GM21447 (cell line): Measurements from ENCODE around the gene NACC1.

Source experiments
- ATAC-seq: cut with Tn5 transposase; IDR thresholded peaks from one replicate; pipeline ENCODE4 v1.9.1; 2021; ENCODE audit not compliant: unreplicated experiment

The NACC1 gene

DNA sequence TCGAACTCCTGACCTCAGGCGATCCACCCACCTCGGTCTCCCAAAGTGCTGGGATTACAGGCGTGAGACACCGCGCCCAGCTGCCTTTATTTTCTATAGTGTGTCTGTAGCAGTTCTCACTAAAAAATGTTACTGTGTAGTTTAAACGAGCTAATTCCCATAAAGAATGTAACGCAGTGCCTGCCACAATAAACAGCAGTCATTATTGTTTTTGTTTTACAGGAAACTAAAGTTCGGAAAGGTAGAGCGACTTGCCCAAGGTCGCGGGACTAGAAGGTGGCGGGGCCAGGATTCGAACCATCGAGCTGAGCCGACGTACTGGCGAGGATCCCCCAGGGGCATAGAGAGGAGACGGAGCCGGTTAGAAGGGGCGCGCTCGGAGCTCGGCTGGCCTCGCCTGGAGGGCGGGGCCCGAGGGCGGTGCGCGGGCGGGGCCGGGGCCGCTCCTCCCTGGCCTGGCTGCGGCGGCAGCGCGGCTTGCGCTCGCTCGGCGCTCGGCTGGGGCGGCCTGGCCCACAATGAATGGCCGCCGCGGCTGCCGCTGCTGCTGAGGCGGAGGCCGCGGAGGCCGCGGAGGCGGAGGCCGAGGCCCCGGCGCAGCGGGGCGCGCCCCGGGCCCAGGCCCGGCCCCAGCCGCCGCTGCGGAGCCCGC lies at the start of gene NACC1:
Gene NACC1, plus strand, starts transcription at position 493 of the 652 bp plus-strand sequence. CDS start 16,944 bp downstream, outside the sequence.
- peak; percentile 39 for ATAC-seq

DNA sequence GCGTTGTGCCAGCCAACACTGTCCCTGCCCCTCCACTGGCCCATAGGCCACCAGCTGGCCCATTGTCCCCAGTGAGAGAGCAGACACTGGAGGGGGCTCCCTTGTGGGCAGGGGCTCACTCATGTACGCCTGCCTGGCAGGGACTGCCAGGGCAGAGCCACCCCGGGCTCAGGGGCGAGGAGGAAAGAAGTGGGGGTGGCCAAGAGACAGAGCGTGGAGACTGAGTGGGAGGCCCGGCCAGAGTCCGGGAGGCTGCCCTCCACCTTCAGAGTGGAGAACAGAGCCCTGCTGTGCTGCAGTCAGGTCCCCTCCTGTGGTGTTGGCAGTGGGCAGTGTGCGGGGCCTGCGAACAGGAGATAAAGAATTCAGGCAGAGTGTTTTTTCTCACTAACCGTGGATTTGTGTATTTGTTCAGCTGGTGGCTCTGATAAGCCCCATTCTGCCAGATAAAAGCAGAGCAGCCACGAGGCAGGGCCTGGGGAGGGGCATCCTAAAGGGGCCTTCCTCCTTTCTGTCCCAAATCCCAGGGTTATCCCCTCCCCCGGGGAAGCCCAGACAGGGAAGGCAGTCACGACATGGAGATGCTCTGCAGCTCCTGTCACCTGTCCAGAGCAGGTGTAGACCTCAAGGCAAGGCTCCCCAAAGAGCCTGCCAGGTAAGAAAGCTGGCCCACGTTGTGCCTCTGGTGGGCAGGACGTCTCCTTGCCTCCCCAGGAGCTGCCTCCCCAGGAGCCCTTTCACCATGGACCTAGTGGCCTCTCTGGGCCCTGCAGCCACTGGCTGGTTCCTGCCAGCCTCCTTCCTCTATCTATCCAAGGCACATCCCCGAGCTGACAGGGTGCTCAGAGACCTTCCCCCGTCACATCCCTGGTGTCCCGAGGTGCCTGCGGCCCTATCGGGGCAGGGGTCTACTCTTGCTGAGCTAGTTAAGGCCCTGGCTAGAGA lies 48.4 kb upstream of the NACC1 start:
- ATAC-seq: no peak

DNA sequence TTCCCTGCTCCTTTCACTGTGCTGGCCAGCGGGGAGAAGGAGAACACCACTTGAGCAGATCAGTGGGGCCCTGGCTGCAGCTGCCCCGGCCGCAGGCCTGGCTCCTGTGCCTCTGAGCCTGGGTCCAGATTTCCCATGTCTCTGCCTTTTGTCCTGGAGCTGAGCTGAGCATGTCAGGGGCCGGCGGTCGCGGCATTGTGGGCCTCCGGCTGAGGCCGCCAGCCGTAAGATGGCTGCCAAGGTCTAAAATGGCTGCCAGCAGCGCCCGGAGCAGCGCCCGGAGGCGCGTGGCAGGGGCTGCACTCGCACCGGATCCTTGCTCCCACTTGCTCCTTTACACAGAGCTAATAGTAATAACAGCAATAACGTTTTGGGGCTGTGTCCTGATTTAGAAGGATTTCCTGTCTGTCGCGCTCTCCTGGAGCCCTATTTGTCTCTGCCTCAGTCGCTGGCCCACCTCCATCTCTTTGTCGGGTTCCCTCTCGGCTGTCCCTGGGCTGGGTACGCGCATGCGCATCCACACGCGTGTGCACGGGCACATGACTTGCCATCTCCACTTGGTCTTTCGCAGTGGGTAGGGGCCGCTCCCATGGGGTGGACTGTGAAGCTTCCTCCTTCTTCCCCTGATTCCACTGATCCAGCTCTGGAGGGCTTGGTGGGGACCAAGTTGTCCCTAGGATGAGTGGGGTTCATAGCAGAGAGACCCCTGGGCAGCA lies 47.5 kb upstream of the NACC1 start:
- ATAC-seq: no peak

DNA sequence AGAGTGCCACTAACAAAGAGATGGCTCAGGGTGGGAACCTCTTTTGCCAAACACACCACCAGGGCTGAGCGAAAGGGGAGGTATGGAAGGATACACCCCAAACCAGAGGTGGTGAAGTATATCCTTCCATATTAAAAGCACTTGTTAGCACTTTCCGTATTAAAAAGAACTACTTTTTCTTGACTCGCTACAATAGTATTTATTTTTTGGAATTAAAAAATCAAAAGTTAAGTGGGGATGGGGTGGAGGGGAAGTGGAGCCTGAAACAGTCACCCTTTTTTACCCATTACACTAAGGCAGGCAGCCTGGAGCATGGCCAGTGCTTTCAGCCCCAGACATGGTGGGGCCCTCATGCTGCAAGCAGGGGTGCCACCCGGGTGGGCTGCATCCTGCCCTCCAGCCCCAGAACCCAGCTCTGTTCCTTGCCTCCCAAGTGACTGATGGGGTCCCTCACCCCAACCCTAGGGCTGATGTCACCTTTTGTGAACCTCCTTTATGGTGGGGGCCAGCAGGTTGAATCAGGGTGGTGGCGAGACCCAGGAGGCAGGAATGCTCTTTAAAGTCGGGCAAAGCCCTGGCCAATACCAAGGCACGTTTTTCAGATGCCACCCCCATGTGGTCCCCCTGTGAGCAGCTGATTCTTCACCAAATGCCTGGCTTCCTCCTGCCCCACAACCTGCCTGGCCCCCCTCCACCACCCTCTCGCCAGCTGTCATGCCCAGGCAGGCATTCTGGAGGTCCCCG lies 46.4 kb upstream of the NACC1 start:
- no peak for ATAC-seq

DNA sequence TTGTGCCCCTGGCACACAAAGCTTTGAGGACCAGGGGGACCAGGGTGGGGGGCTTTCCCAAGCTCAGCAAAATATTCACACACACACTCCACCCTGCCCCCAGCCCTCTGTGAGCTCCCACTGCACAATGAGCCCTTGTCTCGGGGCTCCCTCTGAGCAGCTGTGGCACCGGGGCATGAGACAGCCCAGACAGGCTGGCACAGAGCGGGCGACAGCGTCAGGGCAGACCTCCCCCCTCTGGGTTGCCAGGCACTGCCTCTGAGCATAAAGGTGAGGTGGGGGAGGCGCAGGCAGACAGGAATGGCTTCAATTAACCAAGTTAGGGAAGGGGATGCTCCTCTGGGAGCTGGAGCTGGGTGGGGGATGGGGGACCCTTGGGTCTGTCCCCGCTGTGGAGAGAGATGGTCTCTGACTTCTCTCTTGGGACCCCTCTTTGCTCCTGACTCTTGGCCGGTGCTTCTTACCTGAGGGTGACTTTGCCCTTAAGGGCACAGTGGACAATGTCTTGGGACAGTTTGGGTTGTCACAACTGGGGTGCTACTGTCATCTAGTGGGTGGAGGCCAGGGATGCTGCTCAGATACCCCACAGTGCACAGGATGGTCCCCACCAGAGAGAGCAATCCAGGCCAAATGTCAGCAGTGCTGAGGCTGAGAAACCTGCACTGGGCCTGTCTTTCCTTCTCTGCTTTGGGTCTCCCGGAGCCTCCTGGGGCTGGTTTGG lies 45.7 kb upstream of the NACC1 start:
- no peak for ATAC-seq

DNA sequence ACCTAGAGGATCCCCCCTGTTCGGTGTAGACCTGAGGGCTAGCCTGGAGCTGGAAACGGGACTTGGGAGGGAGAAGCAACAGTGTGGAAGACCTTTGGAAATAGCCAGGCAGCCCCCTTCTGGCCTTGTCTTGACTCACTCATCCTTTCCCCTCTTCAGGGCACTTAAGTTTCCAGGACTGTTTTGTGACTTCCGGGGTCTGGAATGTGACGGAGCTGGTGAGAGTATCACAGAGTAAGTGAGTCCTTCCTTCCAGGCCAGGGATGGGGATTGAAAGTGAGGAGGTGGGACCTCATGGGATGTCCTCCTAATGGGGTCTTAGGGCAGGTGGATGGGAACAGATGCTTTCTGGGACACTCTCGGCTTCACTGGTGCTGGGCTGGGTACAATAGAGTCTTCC lies 44.8 kb upstream of the NACC1 start:
- no peak for ATAC-seq

DNA sequence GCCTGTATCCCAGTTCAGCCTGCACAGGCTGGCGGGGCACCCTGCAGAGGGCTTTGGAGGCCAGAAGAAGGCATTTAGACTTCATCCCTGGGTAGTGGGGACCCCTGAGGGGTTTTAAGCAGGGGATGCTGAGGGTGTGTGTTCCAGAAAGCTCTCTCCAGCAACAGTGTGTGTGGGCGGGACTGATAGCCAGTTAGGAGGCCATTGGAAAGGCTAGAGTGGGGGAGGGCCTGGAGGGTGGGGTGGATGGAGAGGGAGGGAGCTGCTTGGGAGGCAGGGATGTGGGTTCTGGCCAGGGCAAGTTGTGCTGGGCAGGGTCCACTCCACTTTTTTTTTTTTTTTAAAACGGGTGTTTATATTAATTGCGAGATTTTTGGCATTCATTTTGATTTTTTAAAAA lies 43.7 kb upstream of the NACC1 start:
- no peak for ATAC-seq

DNA sequence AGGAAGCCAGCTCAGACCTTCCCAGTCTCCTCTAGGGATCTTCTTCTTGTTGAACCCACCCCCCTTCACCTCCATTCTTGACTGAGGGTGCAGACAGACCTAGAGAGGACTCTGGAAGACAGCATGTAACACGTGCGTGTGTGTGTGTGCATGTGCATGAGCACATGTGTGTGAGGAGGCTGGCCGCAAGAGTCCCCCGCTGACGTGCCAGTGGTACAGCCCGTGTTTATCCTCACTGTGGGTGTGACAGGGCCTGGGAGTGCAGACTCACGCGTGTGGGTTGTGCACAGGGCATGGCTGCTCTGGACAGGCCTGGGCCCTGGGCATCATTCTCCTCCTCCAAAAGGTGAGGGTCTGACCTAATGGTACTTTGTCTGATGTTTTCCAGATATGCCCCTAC lies 41.7 kb upstream of the NACC1 start:
- no peak for ATAC-seq

DNA sequence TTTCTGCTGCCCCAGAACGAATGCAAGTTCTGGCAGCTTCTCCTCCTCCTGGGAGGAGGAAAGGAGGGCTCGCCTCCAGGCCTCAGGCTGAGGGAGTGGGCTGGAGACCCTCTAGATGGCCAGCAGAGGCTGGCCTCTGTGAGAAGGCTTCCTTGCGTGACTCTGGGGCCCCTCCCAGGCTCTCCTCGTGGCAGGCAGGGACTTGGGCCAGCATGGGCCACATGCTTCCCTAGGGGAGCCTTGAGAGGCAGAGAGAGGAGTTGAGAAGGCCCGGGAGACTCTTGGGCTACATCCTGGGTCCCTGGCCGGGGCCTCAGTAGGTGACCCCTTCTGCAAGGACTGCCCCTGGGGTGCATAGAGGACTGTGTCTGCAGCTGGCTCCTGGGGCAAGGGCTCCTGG lies 41.3 kb upstream of the NACC1 start:
- ATAC-seq: no peak

DNA sequence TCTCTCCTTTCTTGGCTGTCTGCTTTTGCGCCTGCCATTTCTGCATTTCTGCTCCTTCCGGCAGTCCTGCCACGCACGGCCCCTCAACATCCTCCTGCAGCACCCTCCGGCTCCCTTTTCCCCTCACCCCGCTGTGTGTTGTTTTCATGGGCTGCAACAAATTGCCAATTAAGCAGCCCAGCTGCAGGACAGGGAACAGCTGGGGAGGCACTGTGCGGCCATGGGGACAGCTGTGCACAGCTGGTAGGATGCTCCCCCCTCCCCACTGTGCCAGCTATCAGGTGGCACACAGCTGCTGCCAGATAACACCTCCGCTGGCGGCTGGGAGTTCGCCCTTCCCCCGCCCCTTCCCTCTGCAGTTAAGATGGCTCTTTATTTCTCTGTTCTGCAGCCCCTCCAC lies 40.8 kb upstream of the NACC1 start:
- no peak for ATAC-seq

DNA sequence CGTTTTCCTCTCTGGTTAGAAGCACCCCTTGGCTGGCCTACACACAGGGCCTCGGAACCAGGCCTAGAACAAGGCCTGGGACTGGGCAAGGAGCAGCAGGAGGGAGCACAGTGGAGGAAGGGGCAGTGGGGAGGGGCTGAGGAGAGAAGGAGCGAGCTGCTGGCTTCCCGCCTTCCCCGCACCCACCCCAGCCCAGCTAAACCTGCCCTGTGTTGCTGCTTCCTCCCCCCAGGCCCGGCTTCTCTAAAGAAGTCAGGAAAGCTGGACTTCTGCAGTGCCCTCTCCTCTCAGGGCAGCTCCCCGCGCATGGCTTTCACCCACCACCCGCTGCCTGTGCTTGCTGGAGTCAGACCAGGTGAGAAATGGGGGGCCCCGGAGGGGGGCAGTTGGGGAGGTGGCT lies 39.7 kb upstream of the NACC1 start:
- no peak for ATAC-seq

DNA sequence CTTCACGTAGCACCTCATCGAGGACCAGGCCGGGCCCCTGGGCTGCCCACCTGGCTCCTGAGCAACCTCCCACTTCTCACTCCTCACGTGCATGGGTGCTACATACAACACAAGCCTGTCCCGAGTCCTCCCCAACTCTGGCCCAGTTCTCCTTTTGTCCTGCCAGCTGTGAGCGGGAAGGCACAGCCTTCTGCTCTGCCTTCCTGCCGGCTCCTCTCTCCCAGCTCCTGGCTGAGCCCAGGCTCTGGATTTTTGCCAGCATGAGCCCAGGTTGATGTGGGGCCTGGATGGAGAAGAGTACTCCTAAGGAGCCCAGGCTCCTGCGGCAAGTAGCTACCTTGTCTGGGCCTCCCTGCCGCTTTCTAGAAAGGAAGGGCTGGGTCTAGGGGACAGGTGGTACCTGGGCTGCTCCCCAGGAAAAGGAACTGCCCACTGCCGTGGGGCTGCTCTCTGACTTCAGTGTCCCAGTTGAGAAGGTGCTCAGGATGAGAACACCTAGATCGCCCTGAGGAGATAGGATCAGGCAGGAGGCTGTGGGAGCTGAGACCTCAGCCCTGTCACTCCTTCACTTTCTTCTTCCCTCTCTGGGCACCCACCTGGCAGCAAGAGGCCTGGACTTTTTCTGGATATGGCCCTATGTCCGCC lies 39.0 kb upstream of the NACC1 start:
- no peak for ATAC-seq

DNA sequence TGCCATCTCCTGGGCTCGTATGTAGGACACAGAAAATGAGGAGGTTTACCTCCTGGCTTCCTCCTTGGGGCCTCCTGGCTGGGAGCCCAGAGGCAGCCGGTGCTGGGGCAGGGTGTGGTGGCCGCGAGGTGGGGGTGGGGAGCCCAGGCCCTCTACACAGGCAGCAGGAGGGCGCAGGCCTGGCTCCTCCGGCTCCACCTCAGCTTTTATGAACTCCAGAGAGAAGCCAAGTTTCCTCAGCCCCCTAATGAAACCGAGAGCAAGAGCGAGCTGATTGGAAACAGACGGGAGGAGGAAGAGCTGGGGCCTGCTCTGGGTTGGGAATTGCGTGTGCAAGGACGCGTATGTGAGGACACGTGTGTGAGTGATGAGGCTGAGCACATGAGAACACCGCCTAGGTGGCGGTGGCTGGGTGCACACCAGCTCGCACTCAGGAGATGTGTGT lies 38.5 kb upstream of the NACC1 start:
- ATAC-seq: no peak

DNA sequence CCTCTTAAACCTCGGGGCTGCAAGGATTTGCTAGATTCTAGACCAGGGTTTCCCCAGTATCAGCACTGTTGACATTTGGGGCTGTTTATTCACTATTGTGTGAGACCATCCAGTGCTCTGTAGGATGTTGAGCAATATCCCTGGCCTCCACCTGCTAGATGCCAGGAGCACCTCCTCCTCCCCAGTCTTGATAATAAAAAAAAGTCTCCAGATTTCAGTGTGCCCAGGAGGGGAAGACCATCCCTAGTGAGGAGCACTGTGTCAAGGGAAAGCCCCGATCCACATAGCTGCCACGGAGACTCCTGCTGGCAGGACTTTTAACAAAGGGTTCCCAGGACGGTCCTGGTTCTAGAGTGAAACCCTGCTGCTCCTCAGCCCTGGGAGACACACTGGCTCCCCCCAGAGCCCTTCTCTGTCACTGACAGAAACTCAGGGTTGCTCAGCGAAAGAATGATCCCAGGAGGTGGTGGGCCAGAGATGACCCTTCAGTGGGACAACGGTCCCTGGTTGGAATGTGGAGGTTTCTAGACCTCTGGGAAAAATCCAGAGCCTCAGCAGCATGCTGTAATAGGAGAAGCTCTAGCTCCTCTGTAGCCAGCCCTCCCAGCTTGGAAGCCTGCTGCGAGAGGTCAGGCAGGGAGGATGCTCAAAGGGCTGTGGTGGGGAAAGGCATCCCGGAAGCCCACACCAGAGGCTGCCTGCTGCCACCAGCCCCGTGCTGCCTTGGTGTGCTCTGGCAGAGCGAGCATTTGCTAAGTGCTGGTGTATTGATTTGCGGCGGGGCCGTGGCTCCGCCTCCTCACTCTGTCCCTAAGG lies 35.7 kb upstream of the NACC1 start:
- ATAC-seq: no peak

DNA sequence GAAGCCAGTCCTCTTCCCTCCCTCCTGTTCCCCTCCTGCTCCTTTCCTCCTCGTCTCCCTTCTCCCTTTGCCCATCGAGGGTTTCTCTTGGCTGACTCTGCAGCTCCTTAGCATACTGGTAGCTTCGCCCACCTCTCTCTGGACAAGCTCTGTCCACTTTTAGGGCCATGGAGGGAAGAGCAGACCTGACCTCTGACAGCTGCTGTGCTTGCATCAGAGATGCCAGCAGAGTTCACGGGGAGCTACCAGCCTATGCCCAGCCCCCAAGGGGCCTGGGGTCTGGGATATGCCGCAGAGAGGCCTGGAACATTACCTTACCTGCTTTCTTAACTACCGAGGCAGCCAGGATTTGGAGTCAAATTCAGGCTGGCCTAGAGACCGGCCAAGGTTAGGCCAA lies 35.1 kb upstream of the NACC1 start:
- ATAC-seq: no peak

DNA sequence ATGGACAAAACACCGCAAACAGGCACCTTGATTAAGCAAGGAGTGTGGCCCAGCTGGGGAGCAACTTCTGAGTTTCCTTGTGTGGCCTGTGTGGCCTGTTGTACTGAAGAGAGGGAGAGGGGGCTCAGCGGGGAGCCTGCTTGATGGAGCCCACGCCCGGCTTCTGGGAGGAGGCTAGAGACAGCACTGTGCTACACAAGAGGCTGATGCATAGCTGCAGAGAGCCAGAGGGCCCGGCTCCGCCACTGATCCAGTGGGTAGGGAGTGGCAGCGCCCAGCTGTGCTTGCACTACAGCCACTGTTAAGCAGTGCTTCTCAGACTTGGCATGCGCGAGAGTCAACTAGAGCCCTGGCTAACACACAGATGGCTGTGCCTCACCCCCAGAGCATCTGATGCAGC lies 34.4 kb upstream of the NACC1 start:
- ATAC-seq: no peak

DNA sequence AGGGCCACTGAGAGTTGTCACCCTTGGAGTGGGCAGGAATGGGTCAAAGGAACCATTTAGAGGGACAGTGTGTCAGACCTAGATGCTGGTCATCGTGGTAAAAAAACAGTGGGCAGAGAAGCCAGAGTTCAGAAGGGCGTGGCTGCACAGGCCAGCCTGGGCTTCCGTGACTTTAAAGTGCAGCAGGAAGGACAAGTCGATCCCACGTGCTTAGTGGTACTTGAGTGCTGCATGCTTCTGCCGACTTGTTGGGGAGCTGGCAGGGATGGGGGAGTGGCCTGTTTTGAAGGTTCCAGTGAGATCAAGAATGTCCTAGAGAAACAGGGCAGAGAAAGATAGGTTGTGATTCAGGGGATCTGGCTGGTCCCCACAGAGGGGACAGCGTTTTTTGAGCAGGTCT lies 32.4 kb upstream of the NACC1 start:
- ATAC-seq: no peak

DNA sequence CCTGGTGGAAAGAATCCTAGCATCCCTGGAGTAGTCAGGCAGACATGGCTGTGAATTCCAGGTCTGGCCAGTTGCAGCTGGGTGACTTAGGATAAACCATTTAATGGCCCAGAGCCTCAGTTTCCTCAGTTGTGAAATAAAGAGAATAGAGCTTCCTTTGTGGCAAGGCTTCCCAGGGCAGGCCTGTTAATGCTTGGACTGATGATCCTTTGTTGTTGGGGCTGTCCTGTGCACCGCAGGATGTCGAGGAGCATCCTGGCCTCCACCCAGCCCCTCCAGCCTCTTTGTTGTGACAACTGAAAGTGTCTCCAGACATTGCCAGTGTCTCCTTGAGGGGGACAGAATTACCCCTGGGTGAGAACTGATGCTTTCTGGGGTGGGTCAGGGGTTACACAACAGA lies 31.7 kb upstream of the NACC1 start:
- ATAC-seq: no peak

DNA sequence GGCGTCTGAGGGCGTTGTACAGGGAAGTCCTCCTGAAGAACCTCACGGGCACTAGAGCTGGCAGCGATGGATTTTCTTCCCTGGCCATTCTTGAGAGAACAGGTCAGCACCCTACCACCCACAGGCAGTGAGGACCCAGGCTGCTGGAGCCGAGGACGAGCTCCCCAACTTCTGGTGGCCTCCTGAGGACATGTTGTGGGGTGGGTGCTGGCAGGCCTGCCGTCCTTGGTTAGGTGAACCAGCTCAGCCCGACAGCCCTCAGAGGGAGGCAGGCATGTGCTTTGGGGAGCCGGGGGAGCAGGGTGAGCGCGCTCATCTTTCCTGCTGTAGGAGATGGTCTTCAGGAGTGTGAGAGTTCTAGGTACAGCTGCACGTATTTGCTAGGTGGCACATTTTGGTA lies 30.8 kb upstream of the NACC1 start:
- no peak for ATAC-seq
